ENCODE data around the gene TSEN2.

The TSEN2 gene

GRCh38 chr3:12557473-12558100 is 73.3 kb downstream of the TSEN2 start:
- DNase-seq, result no peak

GRCh38 chr3:12558706-12559105 is 74.4 kb downstream of the TSEN2 start:
- DNase-seq, result no peak

DNA sequence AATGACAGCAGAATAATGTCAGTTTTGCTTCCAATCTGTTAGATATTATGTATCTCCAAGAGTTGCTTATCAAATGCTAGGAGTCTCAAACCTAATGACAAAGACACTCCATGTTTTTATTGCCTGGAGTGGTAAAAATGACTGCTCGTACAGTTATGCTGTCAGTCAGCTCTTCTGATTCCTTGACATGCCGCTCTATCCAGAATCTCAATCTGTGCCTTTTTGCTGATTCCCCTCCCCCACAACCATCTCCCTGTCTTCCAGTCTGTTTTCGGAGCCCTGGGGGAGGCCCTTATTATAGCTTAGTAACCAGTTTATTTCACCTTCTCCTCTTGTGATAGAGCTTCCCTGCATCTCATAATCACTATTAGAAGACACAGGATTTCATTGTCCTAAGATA is 75.2 kb downstream of the TSEN2 start:
- DNase-seq, result no peak

DNA sequence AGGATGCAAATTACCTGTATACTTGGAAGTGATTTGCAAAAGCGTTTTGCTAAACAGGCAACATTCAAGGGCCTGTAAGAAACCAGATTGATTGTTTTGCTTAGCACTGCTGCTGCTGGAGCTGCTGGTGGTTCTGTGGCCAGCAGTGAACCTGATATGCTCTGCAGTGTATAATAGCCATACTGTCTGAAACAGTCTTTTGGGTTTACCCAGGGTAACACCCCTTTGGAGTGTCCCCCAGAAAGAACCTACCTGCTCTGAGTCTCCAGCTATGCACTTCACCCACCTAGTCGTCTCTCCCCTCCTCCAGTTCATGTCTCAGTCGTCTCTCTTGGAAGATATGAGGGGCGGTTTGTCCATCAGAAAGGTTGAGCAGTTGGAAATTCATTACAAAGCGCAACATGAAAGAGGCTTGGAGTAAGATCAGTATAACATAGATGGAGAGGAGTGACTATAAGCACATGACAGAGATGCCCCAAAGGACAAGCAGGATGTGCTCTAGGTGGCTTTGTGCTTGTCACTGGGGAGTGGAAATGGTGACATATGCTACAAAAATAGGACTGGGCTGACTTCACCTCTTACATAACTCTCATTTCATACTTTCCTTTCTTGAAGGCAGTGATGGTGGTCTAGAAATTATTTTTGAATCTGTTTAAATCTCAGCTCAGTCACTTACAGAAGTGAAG is 76.4 kb downstream of the TSEN2 start:
- DNase-seq, result no peak

DNA sequence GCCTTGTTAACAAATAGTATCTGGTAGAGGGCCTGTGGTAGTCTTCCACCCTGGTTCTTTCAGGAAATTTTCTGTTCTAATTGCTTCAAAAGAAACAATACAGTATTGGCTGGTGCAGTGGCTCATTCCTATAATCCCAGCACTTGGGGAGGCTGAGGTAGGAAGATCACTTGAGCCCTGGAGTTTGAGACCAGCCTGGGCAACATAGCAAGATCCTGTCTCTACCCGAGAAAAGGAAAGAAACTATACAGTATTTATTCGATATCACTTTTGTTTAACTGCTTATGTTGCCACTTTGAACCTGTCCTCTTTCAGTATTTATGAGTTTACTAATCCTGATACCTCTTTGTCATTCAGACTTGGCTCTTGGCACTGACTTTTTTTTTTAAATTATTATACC is 77.1 kb downstream of the TSEN2 start:
- DNase-seq, result no peak

DNA sequence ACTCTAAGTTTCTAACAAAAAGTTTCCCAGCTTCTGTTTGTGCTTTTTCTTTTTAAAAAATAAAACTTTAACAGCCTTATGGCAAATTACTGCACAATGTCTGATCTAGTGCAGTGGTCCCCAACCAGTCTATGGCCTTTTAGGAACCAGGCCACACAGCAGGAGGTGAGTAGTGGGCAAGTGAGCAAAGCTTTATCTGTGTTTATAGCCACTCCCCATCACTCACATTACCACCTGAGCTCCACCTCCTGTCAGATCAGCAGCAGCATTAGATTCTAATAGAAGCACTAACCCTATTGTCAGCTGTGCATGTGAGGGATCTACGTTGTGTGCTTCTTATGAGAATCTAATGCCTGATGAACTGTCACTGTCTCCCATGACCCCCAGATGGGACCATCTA is 78.2 kb downstream of the TSEN2 start:
- no peak for DNase-seq

GRCh38 chr3:12566976-12567375 is 82.7 kb downstream of the TSEN2 start:
- DNase-seq, result no peak

GRCh38 chr3:12568747-12569146 is 84.5 kb downstream of the TSEN2 start:
- DNase-seq, result no peak

GRCh38 chr3:12569836-12570235 is 85.6 kb downstream of the TSEN2 start:
- no peak for DNase-seq

GRCh38 chr3:12571986-12572385 is 87.7 kb downstream of the TSEN2 start:
- DNase-seq, result no peak

GRCh38 chr3:12574131-12574530 is 89.9 kb downstream of the TSEN2 start:
- no peak for DNase-seq

- no peak for DNase-seq
Measured at GRCh38 chr3:12574661-12575060, 90.4 kb downstream of the TSEN2 start.

- no peak for DNase-seq
Measured at GRCh38 chr3:12577379-12577778, 93.1 kb downstream of the TSEN2 start.

- DNase-seq, result no peak
Measured at GRCh38 chr3:12578742-12579141, 94.5 kb downstream of the TSEN2 start.

GRCh38 chr3:12579456-12579855 is 95.2 kb downstream of the TSEN2 start:
- no peak for DNase-seq

DNA sequence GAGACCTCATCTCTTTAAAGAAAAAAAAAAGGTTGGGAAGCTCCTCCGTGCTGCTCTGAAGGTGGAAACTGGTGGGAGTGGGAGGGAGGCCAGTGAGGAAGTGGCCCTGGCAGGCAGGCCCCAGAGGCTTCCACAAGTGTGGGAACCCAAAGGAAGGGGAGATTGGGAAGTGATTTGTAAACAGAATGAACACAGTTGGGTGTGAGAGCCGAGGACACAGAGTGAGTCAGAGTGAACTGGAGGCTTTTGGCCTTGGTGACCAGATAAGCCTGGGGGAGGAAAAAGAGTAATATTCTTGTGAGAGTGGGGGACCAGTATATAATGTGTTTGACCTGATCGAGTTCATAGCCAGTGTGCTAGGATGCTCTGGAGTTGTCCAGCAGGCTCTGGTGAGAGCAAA is 95.6 kb downstream of the TSEN2 start:
- DNase-seq, result no peak

DNA sequence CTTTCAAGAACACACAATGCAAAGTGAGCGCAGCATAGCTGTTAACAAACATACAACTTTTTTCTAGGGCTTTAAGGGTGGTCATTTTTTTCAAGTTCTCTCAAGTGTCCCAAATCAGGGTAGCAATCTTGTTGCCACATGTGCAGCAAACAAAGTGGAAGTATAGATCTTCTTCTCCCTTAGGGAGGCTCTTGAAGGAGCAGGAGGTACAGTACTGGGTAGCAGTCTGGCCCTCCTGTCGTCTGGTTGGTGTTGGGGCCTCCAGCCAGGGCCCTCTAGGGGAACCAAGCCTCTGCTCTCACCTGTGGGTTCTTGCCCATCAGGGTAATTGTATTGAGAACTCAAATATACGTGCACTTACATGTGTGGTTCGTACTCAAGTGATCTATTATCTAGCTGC is 98.5 kb downstream of the TSEN2 start:
- DNase-seq, result no peak
